ENCODE results near the gene CFL1. TPM values are rescaled to one million over a fixed set of nuclear protein-coding genes. Genes with fewer than 3 reads are reported as not detected.

Gene CFL1
- total RNA-seq (2014; rRNA removed; shearing (Covaris generic)): 2,329 and 2,647 TPM in 2 replicates
- 2,316 and 3,158 TPM in 2 replicates for polyA plus RNA-seq (2015; cell fraction: cytosol; rRNA removed)
- 1,183 and 1,528 TPM in 2 replicates for polyA plus RNA-seq (2015; cell fraction: nucleus; rRNA removed)

GRCh38 chr11:65857853-65858680 lies at the start of gene CFL1:
Gene CFL1, minus strand, starts transcription at chr11:65858180. Its CDS starts 81 bp downstream, at chr11:65858099.
- peak; percentile 99 for DNase-seq (ENCODE audit: low read depth)

DNA sequence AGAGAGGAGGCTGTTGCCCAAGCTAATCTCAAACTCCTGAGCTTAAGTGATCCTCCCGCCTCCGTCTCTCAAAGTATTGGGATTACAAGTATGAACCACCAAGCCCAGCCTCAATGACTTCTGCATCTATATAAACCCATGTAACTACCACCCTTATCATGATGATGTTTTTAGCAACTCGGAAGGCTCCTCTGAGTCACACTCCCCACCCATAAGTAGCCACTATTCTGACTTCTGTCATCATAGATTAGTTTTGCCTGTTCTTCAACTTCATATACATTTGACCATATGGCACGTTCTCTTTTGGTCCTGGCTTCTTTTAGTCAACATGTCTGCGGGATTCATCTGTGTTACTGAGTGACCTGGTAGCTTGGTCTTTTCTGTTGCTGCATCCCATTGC lies 48.6 kb upstream of the CFL1 start:
- DNase-seq (ENCODE audit: low read depth): peak; percentile 40

DNA sequence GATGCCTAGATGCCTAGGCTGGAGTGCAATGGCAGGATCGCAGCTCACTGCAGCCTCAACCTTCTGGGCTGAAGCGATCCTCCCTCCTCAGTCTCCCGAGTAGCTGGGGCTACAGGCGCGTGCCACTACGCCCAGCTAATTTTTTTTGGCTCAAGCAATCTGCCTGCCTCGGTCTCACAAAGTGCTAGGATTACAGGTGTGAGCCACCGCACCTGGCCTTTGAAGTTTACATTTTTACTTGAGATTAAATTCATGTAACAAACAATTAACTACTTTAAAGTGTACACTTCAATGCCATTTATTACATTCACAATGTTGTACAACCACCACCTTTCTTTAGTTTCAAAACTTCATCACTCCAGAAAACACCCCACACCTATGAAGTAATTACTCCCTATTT lies 45.7 kb upstream of the CFL1 start:
- DNase-seq (ENCODE audit: low read depth): no peak

- DNase-seq (ENCODE audit: low read depth): peak; percentile 98
These were observed 45.1 kb upstream of the CFL1 start for GRCh38 chr11:65903068-65903481.

DNA sequence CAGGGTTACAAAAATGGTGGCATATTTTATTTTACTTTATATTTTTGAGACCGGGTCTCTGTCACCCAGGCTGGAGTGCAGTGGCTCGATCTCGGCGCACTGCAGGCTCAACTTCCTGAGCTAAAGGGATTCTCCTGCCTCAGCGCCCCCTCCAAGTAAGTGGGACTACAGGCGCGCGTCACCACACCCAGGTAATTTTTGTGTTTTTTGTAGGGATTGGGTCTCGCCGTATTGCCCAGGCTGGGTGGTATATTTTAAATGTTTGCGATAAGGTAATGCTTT lies 42.9 kb upstream of the CFL1 start:
- DNase-seq (ENCODE audit: low read depth): no peak

GRCh38 chr11:65900125-65900898 lies 42.3 kb upstream of the CFL1 start, which contains the start of gene FOSL1:
Gene FOSL1, minus strand, starts transcription at chr11:65900388. Its CDS starts 49 bp downstream, at chr11:65900339.
- peak; percentile 98 for DNase-seq (ENCODE audit: low read depth)

DNA sequence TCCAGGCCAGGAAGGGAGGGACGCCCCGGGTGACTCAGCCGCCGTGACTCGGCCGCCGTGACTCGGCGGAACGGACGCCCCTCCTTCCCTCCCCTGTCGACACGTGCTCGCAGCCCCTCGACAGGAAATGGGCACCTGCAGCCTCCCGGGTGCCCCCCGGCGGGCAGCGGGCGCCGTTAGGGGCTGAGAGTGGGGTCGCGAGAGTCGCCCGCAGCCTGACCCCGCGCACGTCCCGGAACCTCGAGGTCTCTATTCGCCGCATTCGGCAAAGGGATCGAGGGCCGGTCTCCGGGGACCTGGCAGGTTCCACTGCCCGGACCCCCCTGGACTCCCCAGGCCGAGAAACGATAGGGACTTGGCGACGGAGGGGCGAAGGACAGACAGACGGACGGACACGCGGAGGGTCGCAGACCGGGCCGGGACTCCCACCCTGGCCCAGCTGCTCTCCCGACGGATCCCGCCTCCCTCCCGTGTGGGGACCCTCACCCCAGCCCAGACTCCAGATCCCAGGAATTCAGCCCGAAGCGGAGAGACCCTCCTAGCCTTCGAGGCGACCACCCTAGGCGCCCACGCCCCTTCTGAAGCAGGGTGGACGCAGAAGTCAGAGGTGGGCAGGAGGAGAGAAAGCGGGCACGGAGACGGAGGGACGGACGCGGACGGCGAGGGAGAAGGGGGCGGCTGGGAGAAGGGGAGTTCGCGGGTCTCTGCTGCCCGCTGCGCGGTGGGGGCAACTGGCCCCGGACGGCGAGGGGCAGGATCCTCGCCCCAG lies 41.6 kb upstream of the CFL1 start:
- peak; percentile 95 for DNase-seq (ENCODE audit: low read depth)

DNA sequence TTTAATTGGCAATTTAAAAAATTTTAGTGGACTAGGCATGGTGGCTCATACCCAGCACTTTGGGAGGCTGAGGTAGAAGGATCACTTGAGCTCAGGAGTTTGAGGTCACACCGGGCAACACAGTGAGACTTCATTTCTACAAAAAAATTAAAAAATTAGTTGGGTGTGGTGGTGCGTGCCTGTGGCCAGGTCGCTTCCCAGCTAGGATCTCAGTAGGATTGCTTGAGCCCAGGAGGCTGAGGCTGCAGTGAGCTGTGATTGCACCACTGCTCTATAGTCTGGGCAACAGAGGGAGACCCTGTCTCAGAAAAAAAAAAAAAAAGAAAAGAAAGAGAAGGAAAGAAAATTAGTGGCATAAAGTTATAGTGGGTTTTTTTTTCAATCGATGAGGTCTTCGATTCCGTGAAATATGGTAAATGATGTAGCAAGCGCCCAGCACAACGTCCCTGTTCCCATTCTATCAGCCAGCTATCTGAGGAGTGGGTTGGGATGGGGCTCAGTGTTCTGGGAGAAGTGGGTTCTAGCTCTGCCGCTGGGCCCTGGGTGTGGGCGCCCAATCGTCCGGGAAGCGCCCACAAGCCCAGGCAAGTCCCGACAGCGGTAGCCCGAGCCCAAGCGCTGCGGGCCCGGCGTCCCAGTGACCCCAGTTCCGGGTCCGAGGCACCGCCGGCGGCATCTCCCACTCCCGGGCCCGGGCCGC lies 40.8 kb upstream of the CFL1 start:
- DNase-seq (ENCODE audit: low read depth): no peak

GRCh38 chr11:65897020-65897471 lies 39.1 kb upstream of the CFL1 start:
- DNase-seq (ENCODE audit: low read depth): peak; percentile 57

DNA sequence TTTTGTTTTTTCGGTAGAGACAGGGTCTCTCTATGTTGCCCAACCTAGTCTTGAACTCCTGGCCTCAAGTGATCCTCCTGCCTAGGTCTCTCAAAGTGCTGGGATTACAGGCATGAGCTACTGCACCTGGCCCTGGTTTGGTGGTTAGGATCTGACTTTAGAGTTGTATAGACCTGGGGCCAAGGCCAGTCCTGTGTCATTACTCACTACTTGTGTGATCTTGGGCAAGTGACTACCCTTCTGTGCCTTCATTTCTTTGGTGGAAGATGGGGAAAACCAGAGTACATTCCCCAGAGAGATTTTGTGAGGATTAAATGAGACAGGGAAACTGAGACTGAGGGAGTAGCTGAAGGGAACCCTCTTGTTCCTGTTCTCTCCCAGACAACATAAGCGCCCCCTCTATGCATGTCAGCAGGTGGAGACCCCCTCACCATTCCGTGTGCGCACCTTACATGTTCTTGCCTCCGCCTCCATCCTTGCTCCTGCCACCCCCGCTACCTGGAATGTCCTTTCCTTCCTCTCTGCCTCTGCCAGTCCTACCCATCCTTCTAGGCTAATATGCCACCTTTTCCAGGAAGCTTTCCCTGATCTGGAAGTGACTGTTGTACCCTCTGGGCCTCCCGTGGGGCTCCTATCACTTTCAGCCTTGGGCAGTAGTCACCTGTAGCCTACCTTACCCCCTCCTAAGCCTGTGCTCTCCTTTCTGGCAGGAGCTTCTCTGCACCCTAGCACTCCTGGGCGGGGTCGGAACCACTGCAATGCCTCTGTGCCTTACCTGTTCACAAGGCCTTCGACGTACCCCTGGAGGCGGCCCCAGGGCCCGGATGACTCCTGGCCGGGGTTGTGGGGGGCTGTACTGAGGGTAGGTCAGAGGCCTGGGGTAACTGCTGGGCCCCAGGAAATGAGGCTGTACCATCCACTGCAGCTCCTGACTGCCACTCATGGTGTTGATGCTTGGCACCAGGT lies 38.3 kb upstream of the CFL1 start:
- DNase-seq (ENCODE audit: low read depth): peak; percentile 29

- peak; percentile 40 for DNase-seq (ENCODE audit: low read depth)
These were observed 37.6 kb upstream of the CFL1 start for GRCh38 chr11:65895482-65895981.

DNA sequence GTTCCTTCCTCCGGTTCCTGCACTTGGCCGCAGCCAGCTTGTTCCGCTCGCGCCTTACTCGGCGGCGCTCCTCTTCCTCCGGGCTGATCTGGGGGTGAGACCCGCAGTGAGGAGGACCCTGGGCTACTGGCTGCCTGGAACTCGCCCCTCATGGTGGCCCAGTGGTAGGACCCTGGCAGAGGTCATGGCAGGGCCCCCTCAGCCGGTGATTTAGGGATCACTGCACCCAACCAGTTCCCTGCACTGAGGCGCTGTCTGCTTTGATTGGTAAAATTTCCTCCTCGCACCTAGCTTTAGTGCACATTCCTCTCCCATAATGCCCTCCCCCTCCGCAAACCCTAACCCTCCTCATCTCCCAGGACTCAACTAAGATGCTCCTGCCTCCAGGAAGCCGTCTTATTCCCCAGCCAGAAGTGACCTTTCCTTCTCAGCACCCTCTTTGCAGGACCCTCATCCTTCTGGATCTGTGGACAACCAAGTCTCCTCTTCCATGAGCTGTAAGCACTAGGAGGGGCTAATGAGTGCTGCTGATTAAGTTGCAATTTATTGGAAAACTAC lies 36.1 kb upstream of the CFL1 start:
- peak; percentile 61 for DNase-seq (ENCODE audit: low read depth)

DNA sequence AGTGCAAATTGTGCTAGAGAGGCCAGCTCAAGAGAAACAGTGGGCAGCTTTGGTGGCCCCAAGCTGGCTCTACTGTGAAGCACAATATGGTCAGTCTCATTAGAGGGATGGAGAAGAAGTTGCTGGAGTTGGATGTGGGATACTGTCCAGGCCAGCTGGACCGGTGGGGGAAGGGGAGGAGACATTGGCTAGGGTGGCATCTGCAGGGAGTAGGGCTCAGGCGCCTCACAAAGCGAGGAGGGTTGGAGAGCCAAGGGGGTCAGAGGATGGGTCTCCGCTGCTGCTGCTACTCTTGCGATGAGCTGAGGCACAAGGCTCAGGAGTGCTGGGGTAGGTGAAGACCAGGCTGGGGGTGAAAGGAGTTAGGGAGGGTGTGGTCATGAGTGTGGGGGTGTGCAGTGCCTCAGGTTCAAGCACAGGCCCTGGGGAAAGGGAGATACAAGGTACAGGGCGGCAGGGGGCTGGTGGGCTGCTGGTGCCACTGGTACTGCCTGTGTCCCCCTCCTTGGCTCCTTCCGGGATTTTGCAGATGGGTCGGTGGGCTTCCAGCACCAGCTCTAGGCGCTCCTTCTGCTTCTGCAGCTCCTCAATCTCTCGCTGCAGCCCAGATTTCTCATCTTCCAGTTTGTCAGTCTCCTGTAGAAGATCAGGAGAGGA lies 34.8 kb upstream of the CFL1 start:
- peak; percentile 68 for DNase-seq (ENCODE audit: low read depth)

- DNase-seq (ENCODE audit: low read depth): peak; percentile 71
These were observed 34.2 kb upstream of the CFL1 start for GRCh38 chr11:65892137-65892540.

GRCh38 chr11:65891219-65892136 lies 33.5 kb upstream of the CFL1 start:
- peak; percentile 88 for DNase-seq (ENCODE audit: low read depth)

DNA sequence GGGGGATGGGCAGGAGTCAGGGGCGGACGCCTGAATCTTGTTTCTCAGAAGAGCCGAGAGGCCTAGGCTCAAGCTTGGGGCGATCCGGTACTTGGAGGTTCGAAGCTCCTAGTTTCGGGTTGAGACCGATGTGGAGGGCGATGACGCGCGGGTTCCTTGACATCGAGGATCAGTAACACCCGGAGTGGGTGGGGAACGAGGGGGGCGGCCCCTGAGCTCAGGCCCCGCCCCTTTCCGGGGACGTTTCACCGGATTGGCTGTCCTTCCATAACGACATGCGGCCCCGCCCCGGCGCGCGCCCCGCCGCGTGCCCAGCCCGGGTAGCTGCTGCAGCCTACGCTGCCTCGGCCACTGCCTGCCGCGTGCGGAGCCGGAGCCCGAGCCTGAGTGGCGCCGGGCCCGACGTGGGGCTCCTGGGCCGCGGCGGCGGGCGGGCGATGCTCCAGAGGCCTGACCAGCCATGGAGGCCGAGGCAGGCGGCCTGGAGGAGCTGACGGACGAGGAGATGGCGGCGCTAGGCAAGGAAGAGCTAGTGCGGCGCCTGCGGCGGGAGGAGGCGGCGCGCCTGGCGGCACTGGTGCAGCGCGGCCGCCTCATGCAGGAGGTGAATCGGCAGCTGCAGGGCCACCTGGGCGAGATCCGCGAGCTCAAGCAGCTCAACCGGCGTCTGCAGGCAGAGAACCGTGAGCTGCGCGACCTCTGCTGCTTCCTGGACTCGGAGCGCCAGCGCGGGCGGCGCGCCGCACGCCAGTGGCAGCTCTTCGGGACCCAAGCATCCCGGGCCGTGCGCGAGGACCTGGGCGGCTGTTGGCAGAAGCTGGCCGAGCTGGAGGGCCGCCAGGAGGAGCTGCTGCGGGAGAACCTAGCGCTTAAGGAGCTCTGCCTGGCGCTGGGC lies 32.6 kb upstream of the CFL1 start, which contains the start of gene CCDC85B:
CCDC85B (plus strand) TSS at position 350 of the 895 bp plus-strand sequence; CDS start at position 461, 111 bp downstream.
- DNase-seq (ENCODE audit: low read depth): peak; percentile 98
